ENCODE measurements around the gene EMILIN2.

DNA sequence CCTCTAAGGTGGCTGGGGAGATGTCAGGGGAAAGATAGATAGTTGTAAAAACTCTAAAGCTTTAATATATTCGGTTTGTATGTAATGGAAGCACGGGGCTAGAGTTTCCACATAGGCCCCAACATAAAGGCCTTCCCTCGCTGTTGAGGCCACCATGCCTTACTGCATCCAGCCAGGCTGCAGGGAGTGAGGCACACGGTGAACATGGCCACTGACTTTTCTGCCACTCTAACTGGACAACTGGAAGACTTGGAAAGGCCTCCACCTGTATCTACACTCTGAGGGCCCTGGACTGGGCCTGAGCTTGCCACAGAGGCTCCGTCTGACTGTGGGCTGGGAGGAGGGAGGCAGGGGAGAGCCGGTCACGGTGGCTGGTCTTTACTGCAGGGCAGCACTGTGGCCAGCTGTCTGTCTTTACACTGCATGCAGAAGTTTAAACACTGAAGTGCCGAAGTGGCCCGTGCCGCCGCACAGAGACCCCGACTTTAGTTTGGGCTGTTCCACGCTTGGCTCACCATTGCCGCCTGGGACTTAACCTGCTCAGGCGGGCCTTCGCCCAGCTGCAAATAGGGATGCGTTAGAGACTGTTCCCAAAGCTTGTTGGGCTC lies 66.7 kb downstream of the EMILIN2 start:
- TF ChIP-seq, protein P1, sequence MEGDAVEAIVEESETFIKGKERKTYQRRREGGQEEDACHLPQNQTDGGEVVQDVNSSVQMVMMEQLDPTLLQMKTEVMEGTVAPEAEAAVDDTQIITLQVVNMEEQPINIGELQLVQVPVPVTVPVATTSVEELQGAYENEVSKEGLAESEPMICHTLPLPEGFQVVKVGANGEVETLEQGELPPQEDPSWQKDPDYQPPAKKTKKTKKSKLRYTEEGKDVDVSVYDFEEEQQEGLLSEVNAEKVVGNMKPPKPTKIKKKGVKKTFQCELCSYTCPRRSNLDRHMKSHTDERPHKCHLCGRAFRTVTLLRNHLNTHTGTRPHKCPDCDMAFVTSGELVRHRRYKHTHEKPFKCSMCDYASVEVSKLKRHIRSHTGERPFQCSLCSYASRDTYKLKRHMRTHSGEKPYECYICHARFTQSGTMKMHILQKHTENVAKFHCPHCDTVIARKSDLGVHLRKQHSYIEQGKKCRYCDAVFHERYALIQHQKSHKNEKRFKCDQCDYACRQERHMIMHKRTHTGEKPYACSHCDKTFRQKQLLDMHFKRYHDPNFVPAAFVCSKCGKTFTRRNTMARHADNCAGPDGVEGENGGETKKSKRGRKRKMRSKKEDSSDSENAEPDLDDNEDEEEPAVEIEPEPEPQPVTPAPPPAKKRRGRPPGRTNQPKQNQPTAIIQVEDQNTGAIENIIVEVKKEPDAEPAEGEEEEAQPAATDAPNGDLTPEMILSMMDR (IDR thresholded peaks at IDR 0.05), result no peak
- TF ChIP-seq POLR2A (IDR thresholded peaks at IDR 0.05), result no peak
